Endothelial cell of umbilical vein (primary cell): ENCODE measurements around the gene NAA10. TPM values are rescaled to one million over a fixed set of nuclear protein-coding genes. Genes with fewer than 3 reads are reported as not detected.
A peak's percentile ranks its signal among the peaks of the same experiment; 100 is the strongest.

Experiments used
- BruUV-seq: library from RNA; stranded (reverse); fragments of 400-500 nt; replicated peaks from 2 replicates; lab custom pipeline; 2021; lab: Mats Ljungman, UMichigan
- CTCF ChIA-PET: fragments of 300-600, 350-600 bp; sonication (Branson Sonifier 250); formaldehyde crosslinking; loops from one replicate; lab custom pipeline; 2021; ENCODE audit warnings: antibody characterized with exemption, inconsistent platforms; lab: Charles Lee
- POLR2A ChIA-PET: fragments of 300-600, 350-600 bp; sonication (Branson Sonifier 250); formaldehyde crosslinking; loops from one replicate; lab custom pipeline; 2021; ENCODE audit warnings: antibody characterized with exemption, inconsistent platforms; lab: Charles Lee
- DNase-seq: peaks from one replicate; pipeline ENCODE4 v3.0.0-alpha.2; 2011; ENCODE audit warnings: low read depth, low spot score
- FAIRE-seq: peaks from 2 replicates; lab custom pipeline; 2011; peaks lifted over from hg19 to GRCh38; lab: Jason Lieb, UNC
- H2AFZ ChIP-seq: 2 replicates; pipeline ENCODE4 v1.6.0; 2012; ENCODE audit warnings: low read depth, low read length, control low read depth, inconsistent platforms
- H3K27ac ChIP-seq: 2 replicates; pipeline ENCODE4 v1.5.1; 2011; ENCODE audit warnings: low read depth, mild to moderate bottlenecking, control low read depth, low read length, moderate library complexity; ENCODE audit not compliant: insufficient read depth
- H3K27me3 ChIP-seq, 2 experiments: 2 replicates each; pipeline versions ENCODE4 v1.6.0 to v1.6.1; 2011; ENCODE audit warnings: low read length in 2 of 2, mixed read lengths in 1 of 2; ENCODE audit not compliant: control insufficient read depth in 2 of 2, insufficient read depth in 2 of 2
- H3K36me3 ChIP-seq, 2 experiments: 2 replicates in 1 of 2; 3 replicates in 1 of 2; pipeline ENCODE4 v1.5.1; 2011; ENCODE audit warnings: low read length in 2 of 2, mild to moderate bottlenecking in 1 of 2, moderate library complexity in 1 of 2; ENCODE audit not compliant: control insufficient read depth in 2 of 2, insufficient read depth in 2 of 2; ENCODE audit errors: extremely low read depth in 1 of 2
- H3K4me1 ChIP-seq: 3 replicates; pipeline ENCODE4 v1.5.1; 2011; ENCODE audit warnings: mild to moderate bottlenecking, low read length; ENCODE audit not compliant: control insufficient read depth, insufficient read depth; ENCODE audit errors: extremely low read depth
- H3K4me2 ChIP-seq: 2 replicates; pipeline ENCODE4 v1.6.1; 2011; ENCODE audit warnings: low read length, control low read depth, mixed read lengths; ENCODE audit not compliant: insufficient read depth
- H3K4me3 ChIP-seq, 3 experiments: fragments of 200-600 bp in 1 of 3; sonication (generic), shearing (Covaris generic) in 1 of 3; replicated peaks in 1 of 3; 2 replicates each; pipeline ENCODE4 v1.5.1; 2011 to 2016; ENCODE audit warnings: control low read depth in 3 of 3, low read length in 3 of 3, mild to moderate bottlenecking in 2 of 3, inconsistent platforms in 1 of 3, low read depth in 1 of 3, moderate library complexity in 1 of 3; ENCODE audit not compliant: insufficient read depth in 1 of 3
- H3K79me2 ChIP-seq: 2 replicates; pipeline ENCODE4 v1.6.0; 2012; ENCODE audit warnings: low read length, inconsistent platforms; ENCODE audit not compliant: control insufficient read depth, insufficient read depth
- H3K9ac ChIP-seq: replicated peaks from 2 replicates; pipeline ENCODE3; 2011; ENCODE audit warnings: low read length, control low read depth; ENCODE audit not compliant: insufficient read depth; ENCODE audit errors: extremely low read depth
- H3K9me1 ChIP-seq: replicated peaks from 3 replicates; pipeline ENCODE4 v1.6.0; 2011; ENCODE audit warnings: mild to moderate bottlenecking, low read length; ENCODE audit not compliant: control insufficient read depth, insufficient read depth; ENCODE audit errors: extremely low read depth
- H3K9me3 ChIP-seq: replicated peaks from 2 replicates; pipeline ENCODE4 v1.5.1; 2012; ENCODE audit warnings: low read length, inconsistent platforms; ENCODE audit not compliant: control insufficient read depth, insufficient read depth
- H4K20me1 ChIP-seq: replicated peaks from 2 replicates; pipeline ENCODE3; 2011; ENCODE audit warnings: mild to moderate bottlenecking, low read length; ENCODE audit not compliant: control insufficient read depth, insufficient read depth; ENCODE audit errors: extremely low read depth
- CTCF ChIP-seq, 2 donors: IDR thresholded peaks; 1 replicate in 1 of 2; 2 replicates in 1 of 2; pipeline ENCODE4 v1.5.1; 2011; ENCODE audit warnings: low read length in 2 of 2, mild to moderate bottlenecking in 2 of 2, moderate library complexity in 2 of 2, control low read depth in 1 of 2, inconsistent platforms in 1 of 2, low read depth in 1 of 2; ENCODE audit not compliant: insufficient read depth in 1 of 2; ENCODE audit errors: extremely low read depth in 1 of 2
- EZH2 ChIP-seq: IDR thresholded peaks from 2 replicates; pipeline ENCODE4 v1.6.1; 2012; ENCODE audit warnings: borderline replicate concordance, low read depth, mild to moderate bottlenecking, moderate library complexity, low read length, inconsistent platforms; ENCODE audit not compliant: severe bottlenecking
- FOS ChIP-seq: IDR thresholded peaks from 2 replicates; pipeline ENCODE4 v1.6.1; 2011; ENCODE audit warnings: mild to moderate bottlenecking, low read length, moderate library complexity, borderline replicate concordance; ENCODE audit not compliant: insufficient read depth
- GATA2 ChIP-seq: IDR thresholded peaks from 2 replicates; pipeline ENCODE4 v1.7.0; 2011; ENCODE audit warnings: low read depth, mild to moderate bottlenecking, moderate library complexity, mixed read lengths, low read length; ENCODE audit not compliant: insufficient read length, insufficient read depth
- JUN ChIP-seq: IDR thresholded peaks from 2 replicates; pipeline ENCODE4 v1.6.1; 2011; ENCODE audit warnings: borderline replicate concordance, low read depth; ENCODE audit not compliant: insufficient read length, insufficient read depth
- MAX ChIP-seq: IDR thresholded peaks from 2 replicates; pipeline ENCODE4 v1.6.1; 2011; ENCODE audit not compliant: insufficient read depth, insufficient read length
- MYC ChIP-seq: IDR thresholded peaks from one replicate; pipeline ENCODE4 v1.6.1; 2011; ENCODE audit warnings: mild to moderate bottlenecking, low read depth, low read length
- POLR2A ChIP-seq: IDR thresholded peaks from 2 replicates; pipeline ENCODE4 v1.6.1; 2012; ENCODE audit warnings: low read depth, mild to moderate bottlenecking, control low read depth, low read length
- POLR2AphosphoS5 ChIP-seq: IDR thresholded peaks from 2 replicates; pipeline ENCODE4 v1.6.1; 2012; ENCODE audit warnings: low read depth, mild to moderate bottlenecking, control low read depth, low read length, moderate library complexity; ENCODE audit not compliant: insufficient read depth
- dilution Hi-C: fragments of 300-500 bp; cut with MboI; formaldehyde crosslinking; loops from one replicate; pipeline ENCODE4 v1.15.0; 2019; ENCODE audit warnings: low sequenced_read_pairs; ENCODE audit not compliant: extremely low pct_ligation_motif_present
- intact Hi-C: fragments of 100-400 bp; cut with micrococcal nuclease; formaldehyde crosslinking; loops from one replicate; pipeline ENCODE4 v1.10.0; 2022
- polyA plus RNA-seq, 4 experiments: library from polyadenylated mRNA; depleted of rRNA in 3 of 4; stranded (reverse) in 3 of 4; unstranded in 1 of 4; fragments of >200 nt; gene quantifications; 2 replicates each; pipeline versions ENCODE4 v1.2.1 to v1.2.3, GENCODE V29; 2011 to 2012; ENCODE audit warnings: missing spikeins in 1 of 4
- total RNA-seq: library from RNA; stranded (reverse); gene quantifications from 2 replicates; pipeline ENCODE4 v1.2.3, GENCODE V29; 2021

NAA10 gene
- total and polyA plus RNA-seq, 2 donors (not counting 3 experiments of a cell fraction or from before 2014, with no cell fraction given) = 141 to 144 TPM

GRCh38 chrX:153948847-153949805 is 14.3 kb upstream of the NAA10 start:
- Histone ChIP-seq H4K20me1 (no peaks in the 10 kb centered on the region), H2AFZ (no peak overlapping the region), H3K4me3 (no peak overlapping the region), H3K36me3 (peaks cover 15 to 21% of the 10 kb centered on the region in 2 experiments), H3K4me2 (no peak overlapping the region), H3K9me3 (no peaks in the 10 kb centered on the region), H3K79me2 (peaks cover 9% of the 10 kb centered on the region), H3K4me1 (peaks cover 31% of the 10 kb centered on the region), H3K9ac (no peak overlapping the region), H3K27ac (peak overlapping the region; percentile 38), H3K27me3 (no peaks in the 10 kb centered on the region), H3K9me1 (no peaks in the 10 kb centered on the region)
- peak; percentile 34 for DNase-seq
- peak; percentile 46 for FAIRE-seq
- dilution Hi-C loops (no loop called here), intact Hi-C loops (no loop called here)
- CTCF ChIA-PET = interaction anchor here (1.7 to 9.4 kb wide), 6 partner anchors 10 to 185 kb away, joined by 4 to 253 read pairs (median 18); partner anchors contain the start of genes ARHGAP4, NAA10 and PLXNB3
- TF ChIP-seq POLR2A = no peak
- no peak for TF ChIP-seq POLR2AphosphoS5
- BruUV-seq = no TSS peak
- POLR2A ChIA-PET = interaction anchor here (1.3 kb wide), 1 partner anchor 21 kb away, joined by 5 read pairs; no protein-coding TSS in a partner anchor

GRCh38 chrX:153948002-153948466 is 13.2 kb upstream of the NAA10 start:
- Histone ChIP-seq H4K20me1 (no peaks in the 10 kb centered on the region), H2AFZ (no peak overlapping the region), H3K4me1 (peaks cover 31% of the 10 kb centered on the region), H3K4me2 (no peak overlapping the region), H3K9me3 (no peaks in the 10 kb centered on the region), H3K9ac (no peak overlapping the region), H3K9me1 (no peaks in the 10 kb centered on the region), H3K79me2 (peaks cover 9% of the 10 kb centered on the region), H3K36me3 (peaks cover 15 to 16% of the 10 kb centered on the region in 2 experiments), H3K27me3 (no peaks in the 10 kb centered on the region), H3K27ac (peak overlapping the region; percentile 38), H3K4me3 (no peak overlapping the region)
- POLR2A ChIA-PET = interaction anchor here (1.0 to 1.3 kb wide), 2 partner anchors 20 to 23 kb away, joined by 5 read pairs; no protein-coding TSS in a partner anchor
- dilution Hi-C loops = no loop called here
- CTCF ChIA-PET = interaction anchor here (1.6 to 9.4 kb wide), 10 partner anchors 9 to 184 kb away, joined by 4 to 253 read pairs (median 8); partner anchors contain the start of genes ARHGAP4, IDH3G, NAA10 and PLXNB3
- intact Hi-C loops = no loop called here
- no peak for DNase-seq
- peak; percentile 68 for FAIRE-seq
- TSS peak; percentile 42 for BruUV-seq
- TF ChIP-seq FOS (no peak), GATA2 (no peak), POLR2AphosphoS5 (no peak), MYC (no peak), EZH2 (no peak), JUN (no peak), MAX (no peak), CTCF (IDR thresholded peaks at IDR 0.05; ENCODE audit: extremely low read depth in 1 of 2, insufficient read depth in 1 of 2, low read depth in 1 of 2, low read length in 2 of 2) (no peak), POLR2A (no peak)
